Trophoblast cell (in vitro differentiated cells and primary cell): ENCODE results near the gene GNB2.
"Not testable (repeated sequence)": the region's sequence is repeated elsewhere in the genome, so short reads cannot be mapped to it uniquely, and the experiment has no call there.

Experiments used
- DNase-seq, 2 donors: peaks; one replicate each; pipeline ENCODE4 v3.0.0-alpha.2; 2016
- H2AFZ ChIP-seq: 2 replicates; pipeline ENCODE4 v1.6.1; 2013; ENCODE audit warnings: low read length, moderate library complexity, mild to moderate bottlenecking; ENCODE audit not compliant: insufficient read depth, poor library complexity
- H2AK5ac ChIP-seq: 2 replicates; pipeline ENCODE4 v1.6.1; 2013; ENCODE audit warnings: mild to moderate bottlenecking, low read length
- H2BK120ac ChIP-seq: 2 replicates; pipeline ENCODE4 v1.6.1; 2013; ENCODE audit warnings: low read length, mild to moderate bottlenecking, moderate library complexity; ENCODE audit not compliant: insufficient read depth, poor library complexity
- H2BK12ac ChIP-seq: 2 replicates; pipeline ENCODE4 v1.6.1; 2013; ENCODE audit warnings: mild to moderate bottlenecking, low read length, moderate library complexity
- H2BK5ac ChIP-seq: 2 replicates; pipeline ENCODE4 v1.6.1; 2013; ENCODE audit warnings: low read length, low read depth, moderate library complexity, mild to moderate bottlenecking; ENCODE audit not compliant: poor library complexity
- H3K14ac ChIP-seq: 2 replicates; pipeline ENCODE4 v1.6.1; 2013; ENCODE audit warnings: mild to moderate bottlenecking, low read length
- H3K18ac ChIP-seq: 2 replicates; pipeline ENCODE4 v1.6.1; 2013; ENCODE audit warnings: mild to moderate bottlenecking, low read length
- H3K23ac ChIP-seq: 2 replicates; pipeline ENCODE4 v1.6.1; 2013; ENCODE audit warnings: low read length
- H3K27ac ChIP-seq: 2 replicates; pipeline ENCODE4 v1.5.1; 2013; ENCODE audit warnings: low read depth, mild to moderate bottlenecking, inconsistent platforms, low read length, moderate library complexity
- H3K27me3 ChIP-seq: 2 replicates; pipeline ENCODE4 v1.6.1; 2013; ENCODE audit warnings: inconsistent platforms, mild to moderate bottlenecking, low read length, moderate library complexity; ENCODE audit not compliant: insufficient read depth
- H3K36me3 ChIP-seq, 2 experiments: 1 replicate in 1 of 2; 2 replicates in 1 of 2; pipeline ENCODE4 v1.6.1; 2013; ENCODE audit warnings: low read length in 2 of 2, mild to moderate bottlenecking in 2 of 2, moderate library complexity in 1 of 2; ENCODE audit not compliant: insufficient read depth in 2 of 2, control insufficient read depth in 1 of 2
- H3K4ac ChIP-seq: 2 replicates; pipeline ENCODE4 v1.6.1; 2013; ENCODE audit warnings: low read depth, mild to moderate bottlenecking, low read length, moderate library complexity
- H3K4me1 ChIP-seq, 2 experiments: 1 replicate in 1 of 2; 2 replicates in 1 of 2; pipeline ENCODE4 v1.6.1; 2013; ENCODE audit warnings: low read length in 2 of 2, mild to moderate bottlenecking in 2 of 2, moderate library complexity in 1 of 2; ENCODE audit not compliant: insufficient read depth in 2 of 2, control insufficient read depth in 1 of 2
- H3K4me2 ChIP-seq: 2 replicates; pipeline ENCODE4 v1.6.1; 2013; ENCODE audit warnings: inconsistent platforms, mild to moderate bottlenecking, low read length, moderate library complexity
- H3K4me3 ChIP-seq: 2 replicates; pipeline ENCODE4 v1.5.1; 2013; ENCODE audit warnings: mild to moderate bottlenecking, low read depth, low read length, inconsistent platforms
- H3K79me1 ChIP-seq: one replicate; pipeline ENCODE4 v1.6.1; 2013; ENCODE audit warnings: low read length
- H3K79me2 ChIP-seq: 2 replicates; pipeline ENCODE4 v1.6.1; 2013; ENCODE audit warnings: low read length, mild to moderate bottlenecking; ENCODE audit not compliant: control insufficient read depth, insufficient read depth, poor library complexity
- H3K9ac ChIP-seq: 2 replicates; pipeline ENCODE4 v1.6.1; 2013; ENCODE audit warnings: mild to moderate bottlenecking, low read length
- H3K9me3 ChIP-seq: 2 replicates; pipeline ENCODE4 v1.6.1; 2013; ENCODE audit warnings: low read depth, mild to moderate bottlenecking, control low read depth, inconsistent platforms, low read length; ENCODE audit not compliant: insufficient read depth
- H4K12ac ChIP-seq: 2 replicates; pipeline ENCODE4 v1.6.1; 2013; ENCODE audit warnings: low read depth, mild to moderate bottlenecking, low read length, moderate library complexity
- H4K8ac ChIP-seq: 2 replicates; pipeline ENCODE4 v1.6.1; 2013; ENCODE audit warnings: low read depth, mild to moderate bottlenecking, low read length, moderate library complexity
- H4K91ac ChIP-seq: one replicate; pipeline ENCODE4 v1.6.1; 2013; ENCODE audit warnings: low read depth, mild to moderate bottlenecking, low read length, moderate library complexity
- WGBS: extraction: QIAGEN DNeasy Blood & Tissue Kit; methylation state at CpG from one replicate; pipeline ENCODE4 v1.1.7; 2013; ENCODE audit warnings: missing lambda C conversion rate; ENCODE audit not compliant: insufficient read length, insufficient coverage; ENCODE audit errors: extremely low coverage; 5-methylcytosine and 5-hydroxymethylcytosine counted together

Gene GNB2

GRCh38 chr7:100662194-100662776, 11.3 kb upstream of the GNB2 start:
- not testable (repeated sequence) for H3K79me1 ChIP-seq, H3K9me3 ChIP-seq, H4K91ac ChIP-seq, H2BK12ac ChIP-seq, H3K14ac ChIP-seq, H3K36me3 ChIP-seq, H3K27ac ChIP-seq, H4K12ac ChIP-seq, H3K4ac ChIP-seq, H3K4me2 ChIP-seq, H3K79me2 ChIP-seq, H2BK5ac ChIP-seq, H2AFZ ChIP-seq, H3K4me1 ChIP-seq, H3K18ac ChIP-seq, H4K8ac ChIP-seq, H3K27me3 ChIP-seq, H2AK5ac ChIP-seq, H3K4me3 ChIP-seq, H3K23ac ChIP-seq, DNase-seq, H2BK120ac ChIP-seq, H3K9ac ChIP-seq
- WGBS: no CpG with 5 or more reads among the region's 12 CpGs

DNA sequence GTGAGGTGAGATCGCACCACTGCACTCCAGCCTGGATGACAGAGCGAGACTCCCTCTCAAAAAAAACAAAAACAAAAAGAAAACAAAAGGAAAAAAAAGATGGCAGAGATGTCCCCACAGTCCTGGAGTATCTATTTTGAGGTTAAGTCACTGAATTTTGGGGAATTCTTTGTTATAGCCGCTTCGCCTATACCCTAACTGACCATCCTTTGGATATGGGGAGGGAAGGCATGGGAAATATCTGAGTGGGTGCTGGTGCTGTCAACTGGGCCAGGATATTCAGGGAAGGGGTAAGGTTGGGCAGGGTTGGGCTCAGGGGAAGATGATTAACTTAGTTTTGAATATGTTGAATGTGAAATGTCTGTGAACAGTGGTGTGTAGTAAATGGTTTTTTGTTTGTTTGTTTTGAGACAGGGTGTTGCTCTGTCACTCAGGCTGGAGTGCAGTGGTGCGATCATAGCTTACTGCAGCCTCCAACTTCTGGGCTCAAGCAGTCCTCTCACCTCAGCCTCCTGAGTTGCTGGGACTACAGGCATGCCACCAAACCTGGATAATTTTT, 8.3 kb upstream of the GNB2 start:
- Histone ChIP-seq H2AK5ac (no peak overlapping the region), H3K36me3 (no peaks in the 10 kb centered on the region), H2AFZ (no peak overlapping the region), H3K18ac (no peak overlapping the region), H4K8ac (no peak overlapping the region), H2BK12ac (no peak overlapping the region), H3K27me3 (no peaks in the 10 kb centered on the region), H4K12ac (no peak overlapping the region), H3K27ac (no peak overlapping the region), H3K4ac (no peak overlapping the region), H3K9me3 (no peaks in the 10 kb centered on the region), H3K14ac (no peak overlapping the region), H3K79me2 (no peaks in the 10 kb centered on the region), H3K4me2 (no peak overlapping the region), H3K4me1 (no peaks in the 10 kb centered on the region), H2BK5ac (no peak overlapping the region), H3K79me1 (no peaks in the 10 kb centered on the region), H3K23ac (no peak overlapping the region), H3K4me3 (no peak overlapping the region), H4K91ac (no peak overlapping the region), H2BK120ac (no peak overlapping the region), H3K9ac (no peak overlapping the region)
- WGBS: no CpG with 5 or more reads among the region's 5 CpGs
- no peak for DNase-seq

GRCh38 chr7:100667331-100668068, 6.0 kb upstream of the GNB2 start:
- Histone ChIP-seq H3K4me2 (no peak overlapping the region), H2BK120ac (no peak overlapping the region), H2BK5ac (no peak overlapping the region), H3K79me1 (no peaks in the 10 kb centered on the region), H3K36me3 (no peaks in the 10 kb centered on the region), H3K27me3 (no peaks in the 10 kb centered on the region), H3K14ac (no peak overlapping the region), H4K91ac (no peak overlapping the region), H2AFZ (no peak overlapping the region), H2BK12ac (no peak overlapping the region), H4K12ac (no peak overlapping the region), H3K18ac (no peak overlapping the region), H3K27ac (no peak overlapping the region), H3K9me3 (no peaks in the 10 kb centered on the region), H3K4ac (no peak overlapping the region), H3K79me2 (no peaks in the 10 kb centered on the region), H3K4me3 (no peak overlapping the region), H4K8ac (no peak overlapping the region), H3K23ac (no peak overlapping the region), H3K9ac (no peak overlapping the region), H3K4me1 (no peaks in the 10 kb centered on the region), H2AK5ac (no peak overlapping the region)
- DNase-seq: no peak
- WGBS: no CpG with 5 or more reads among the region's 16 CpGs

- WGBS: no CpG with 5 or more reads among the region's 2 CpGs
- no peak overlapping the region for H2BK12ac ChIP-seq
- DNase-seq: no peak
- H3K14ac ChIP-seq: no peak overlapping the region
- no peak overlapping the region for H3K23ac ChIP-seq
- H4K12ac ChIP-seq: no peak overlapping the region
- no peak overlapping the region for H3K4ac ChIP-seq
- no peak overlapping the region for H3K9ac ChIP-seq
- H3K27ac ChIP-seq: no peak overlapping the region
- H3K79me2 ChIP-seq: no peaks in the 10 kb centered on the region
- no peak overlapping the region for H4K91ac ChIP-seq
- H3K4me2 ChIP-seq: no peak overlapping the region
- no peaks in the 10 kb centered on the region for H3K4me1 ChIP-seq
- no peak overlapping the region for H2AK5ac ChIP-seq
- no peak overlapping the region for H2BK120ac ChIP-seq
- no peaks in the 10 kb centered on the region for H3K27me3 ChIP-seq
- H4K8ac ChIP-seq: no peak overlapping the region
- H3K9me3 ChIP-seq: no peaks in the 10 kb centered on the region
- no peak overlapping the region for H2AFZ ChIP-seq
- no peak overlapping the region for H2BK5ac ChIP-seq
- H3K18ac ChIP-seq: no peak overlapping the region
- H3K79me1 ChIP-seq: no peaks in the 10 kb centered on the region
- H3K36me3 ChIP-seq: no peaks in the 10 kb centered on the region
- no peak overlapping the region for H3K4me3 ChIP-seq
These were observed 5.5 kb upstream of the GNB2 start for GRCh38 chr7:100668069-100668449.
